K562 (cell line): ENCODE data around the gene SYNE2.

Source experiments
- BACH1 ChIP-seq: fragments of 200-800 bp; sonication (Bioruptor generic); IDR thresholded peaks from 2 replicates; pipeline ENCODE4 v1.6.1; 2016; ENCODE audit warnings: missing genetic modification characterization, missing compliant biosample characterization
- BMI1 ChIP-seq: fragments of 150-350 bp; IDR thresholded peaks from 2 replicates; pipeline ENCODE4 v1.6.1; 2014; ENCODE audit warnings: low read length
- BRD4 ChIP-seq: fragments of 200-600 bp; sonication (generic); IDR thresholded peaks from 2 replicates; pipeline ENCODE4 v1.6.1; 2017; ENCODE audit warnings: inconsistent platforms
- CTCF ChIP-seq, 3 experiments: IDR thresholded peaks in 2 of 3; conservative IDR thresholded peaks in 1 of 3; 2 replicates each; pipeline ENCODE4 v1.5.1; 2011 to 2012; ENCODE audit warnings: low read length in 3 of 3, mild to moderate bottlenecking in 3 of 3, control low read depth in 2 of 3, improper control_type of control experiment in 1 of 3, inconsistent platforms in 1 of 3, low read depth in 1 of 3, mixed read lengths in 1 of 3, moderate library complexity in 1 of 3; ENCODE audit not compliant: insufficient read depth in 2 of 3
- MLLT1 ChIP-seq, 2 experiments: fragments of 450-650 bp; IDR thresholded peaks; 2 replicates each; pipeline ENCODE4 v1.6.1; 2016
- SRSF9 ChIP-seq: fragments of 200-400 bp; formaldehyde crosslinking; IDR thresholded peaks from 2 replicates; pipeline ENCODE4 v1.6.1; 2017; ENCODE audit warnings: low read depth, low read length, borderline replicate concordance
- TBP ChIP-seq: optimal IDR thresholded peaks from 2 replicates; pipeline ENCODE3; 2011; ENCODE audit warnings: low read depth, low read length, improper control_type of control experiment
- ZNF274 ChIP-seq: IDR thresholded peaks from 2 replicates; pipeline ENCODE4 v1.6.1; 2011; ENCODE audit warnings: low read depth, mild to moderate bottlenecking, low read length, moderate library complexity, borderline replicate concordance
- ZNF324 ChIP-seq: fragments of 250-450 bp; sonication (Bioruptor Pico); IDR thresholded peaks from 2 replicates; pipeline ENCODE4 v1.4.0; 2020; ENCODE audit warnings: mild to moderate bottlenecking
- ZNF407 ChIP-seq: fragments of 450-650 bp; IDR thresholded peaks from 2 replicates; pipeline ENCODE4 v1.6.1; 2016; ENCODE audit warnings: low read depth
- TF ChIP-seq, protein P1 (sequence below): fragments of 250-450 bp; sonication (Bioruptor Pico); IDR thresholded peaks from 2 replicates; pipeline ENCODE4 v1.8.0; 2021; ENCODE audit warnings: borderline replicate concordance, mild to moderate bottlenecking, moderate library complexity; ENCODE audit not compliant: poor library complexity, severe bottlenecking
- TF ChIP-seq, protein P2 (sequence below): fragments of 250-450 bp; sonication (Bioruptor Pico); IDR thresholded peaks from 2 replicates; pipeline ENCODE4 v1.8.0; 2021; ENCODE audit warnings: moderate library complexity, mild to moderate bottlenecking, inconsistent platforms

DNA sequence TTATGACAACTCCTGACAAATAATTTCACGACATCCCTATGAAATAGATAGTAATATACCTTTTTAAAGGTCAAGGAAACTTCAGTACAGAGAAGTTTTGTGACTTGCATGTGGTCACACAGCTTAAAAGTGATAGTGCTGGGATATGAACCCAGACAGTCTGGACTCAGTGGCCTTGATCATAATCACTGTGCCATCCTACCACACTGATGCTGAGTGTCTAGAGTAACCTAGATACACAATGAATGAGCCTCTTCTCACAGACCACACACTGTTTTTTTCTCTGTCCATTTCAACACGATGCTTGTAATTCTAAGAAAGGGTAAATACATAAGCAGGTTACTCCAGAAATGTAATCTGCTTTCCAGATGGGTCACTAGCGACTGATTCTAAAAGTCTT is 88.2 kb downstream of the SYNE2 start:
- no peak for TF ChIP-seq BMI1
- TF ChIP-seq SRSF9: no peak
- no peak for TF ChIP-seq TBP
- TF ChIP-seq BACH1 (tag): no peak
- no peak for TF ChIP-seq ZNF324
- no peak for TF ChIP-seq CTCF (IDR thresholded peaks at IDR 0.05 in 2 of 3, conservative IDR thresholded peaks at IDR 0.05 in 1 of 3; ENCODE audit: insufficient read depth in 2 of 3, low read depth in 1 of 3, low read length in 3 of 3)
- TF ChIP-seq, protein P1, sequence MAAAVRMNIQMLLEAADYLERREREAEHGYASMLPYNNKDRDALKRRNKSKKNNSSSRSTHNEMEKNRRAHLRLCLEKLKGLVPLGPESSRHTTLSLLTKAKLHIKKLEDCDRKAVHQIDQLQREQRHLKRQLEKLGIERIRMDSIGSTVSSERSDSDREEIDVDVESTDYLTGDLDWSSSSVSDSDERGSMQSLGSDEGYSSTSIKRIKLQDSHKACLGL (CRISPR knock-in tag): no peak
- no peak for TF ChIP-seq MLLT1 (IDR thresholded peaks at IDR 0.05)
- no peak for TF ChIP-seq ZNF407
- TF ChIP-seq, protein P2, sequence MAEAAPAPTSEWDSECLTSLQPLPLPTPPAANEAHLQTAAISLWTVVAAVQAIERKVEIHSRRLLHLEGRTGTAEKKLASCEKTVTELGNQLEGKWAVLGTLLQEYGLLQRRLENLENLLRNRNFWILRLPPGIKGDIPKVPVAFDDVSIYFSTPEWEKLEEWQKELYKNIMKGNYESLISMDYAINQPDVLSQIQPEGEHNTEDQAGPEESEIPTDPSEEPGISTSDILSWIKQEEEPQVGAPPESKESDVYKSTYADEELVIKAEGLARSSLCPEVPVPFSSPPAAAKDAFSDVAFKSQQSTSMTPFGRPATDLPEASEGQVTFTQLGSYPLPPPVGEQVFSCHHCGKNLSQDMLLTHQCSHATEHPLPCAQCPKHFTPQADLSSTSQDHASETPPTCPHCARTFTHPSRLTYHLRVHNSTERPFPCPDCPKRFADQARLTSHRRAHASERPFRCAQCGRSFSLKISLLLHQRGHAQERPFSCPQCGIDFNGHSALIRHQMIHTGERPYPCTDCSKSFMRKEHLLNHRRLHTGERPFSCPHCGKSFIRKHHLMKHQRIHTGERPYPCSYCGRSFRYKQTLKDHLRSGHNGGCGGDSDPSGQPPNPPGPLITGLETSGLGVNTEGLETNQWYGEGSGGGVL (CRISPR knock-in tag): no peak
- no peak for TF ChIP-seq BRD4
- TF ChIP-seq ZNF274: no peak
